Activated B cell treated with CpG ODN at 0.5 μM for 24 hours (primary cell): ENCODE measurements around the gene KLHL2. TPM values are rescaled to one million over a fixed set of nuclear protein-coding genes. Genes with fewer than 3 reads are reported as not detected.

Experiments
- ATAC-seq: fragments of 200-7000 bp; cut with Tn5 transposase; one replicate; pipeline ENCODE4 v1.10.0; 2021; ENCODE audit warnings: low read depth, mild to moderate bottlenecking, moderate library complexity
- CTCF ChIA-PET: fragments of 350-600 bp; sonication (Branson Sonifier 250); formaldehyde crosslinking; loops from one replicate; lab custom pipeline; 2021; ENCODE audit warnings: antibody characterized with exemption; lab: Charles Lee
- POLR2A ChIA-PET: fragments of 350-600 bp; sonication (Branson Sonifier 250); formaldehyde crosslinking; loops from one replicate; lab custom pipeline; 2021; ENCODE audit warnings: antibody characterized with exemption; lab: Charles Lee
- DNase-seq: peaks from one replicate; pipeline ENCODE4 v3.0.0; 2022
- H3K27ac Mint-ChIP-seq: one replicate; pipeline ENCODE4 v1.8.0; 2020; ENCODE audit warnings: mixed read lengths
- H3K27me3 Mint-ChIP-seq: one replicate; pipeline ENCODE4 v1.8.0; 2021; ENCODE audit warnings: mixed read lengths
- H3K36me3 Mint-ChIP-seq: one replicate; pipeline ENCODE4 v1.8.0; 2021; ENCODE audit warnings: low read depth, mixed read lengths
- H3K4me1 Mint-ChIP-seq: one replicate; pipeline ENCODE4 v1.8.0; 2021; ENCODE audit warnings: mixed read lengths
- H3K4me3 Mint-ChIP-seq: one replicate; pipeline ENCODE4 v1.8.0; 2020; ENCODE audit warnings: mild to moderate bottlenecking, mixed read lengths
- H3K9me3 Mint-ChIP-seq: one replicate; pipeline ENCODE4 v1.8.0; 2020; ENCODE audit warnings: mixed read lengths
- CTCF ChIP-seq: fragments of 200-600 bp; IDR thresholded peaks from one replicate; pipeline ENCODE4 v1.8.0; 2022; ENCODE audit warnings: antibody characterized with exemption, mild to moderate bottlenecking
- intact Hi-C: fragments of 100-400 bp; cut with micrococcal nuclease; formaldehyde crosslinking; loops from one replicate; pipeline ENCODE4 v1.15.1; 2024
- total RNA-seq: library from RNA; stranded (reverse); gene quantifications from 2 replicates; pipeline ENCODE4 v1.2.3, GENCODE V29; 2022

KLHL2 gene
- total RNA-seq, 1 donor from 2014 or later, result 21.9 TPM

- ATAC-seq (no peak), DNase-seq (no peak)
- no peaks in the 10 kb centered on the region for H3K4me1 Mint-ChIP-seq
- intact Hi-C loops, result no loop called here
- H3K36me3 Mint-ChIP-seq, result no peaks in the 10 kb centered on the region
- no peak overlapping the region for H3K4me3 Mint-ChIP-seq
- TF ChIP-seq CTCF, result no peak
- H3K27me3 Mint-ChIP-seq, result no peaks in the 10 kb centered on the region
- ChIA-PET POLR2A (no interaction called here), CTCF (no interaction called here)
- H3K9me3 Mint-ChIP-seq, result no peaks in the 10 kb centered on the region
- no peak overlapping the region for H3K27ac Mint-ChIP-seq
These were observed 162.2 kb downstream of the KLHL2 start for GRCh38 chr4:165369522-165369921.

GRCh38 chr4:165370530-165370929 lies 163.2 kb downstream of the KLHL2 start:
- Mint-ChIP-seq H3K9me3 (no peaks in the 10 kb centered on the region), H3K27ac (no peak overlapping the region), H3K4me1 (no peaks in the 10 kb centered on the region), H3K4me3 (no peak overlapping the region), H3K36me3 (no peaks in the 10 kb centered on the region), H3K27me3 (peaks cover 5% of the 10 kb centered on the region)
- no peak for DNase-seq
- no peak for ATAC-seq
- CTCF ChIA-PET, result no interaction called here
- intact Hi-C loops, result no loop called here
- TF ChIP-seq CTCF, result no peak
- POLR2A ChIA-PET, result no interaction called here

Other genes starting within 250 kb of the KLHL2 start
- 2.1 and 3.6 TPM in 2 replicates for gene TRIM61, start 229.9 kb upstream of the KLHL2 start, total RNA-seq
- not detected in 2 replicates for gene TRIM60, start 175.6 kb upstream of the KLHL2 start, total RNA-seq
- gene TRIM75, start 153.7 kb upstream of the KLHL2 start, total RNA-seq, result not detected in 2 replicates
- 17.0 and 19.3 TPM in 2 replicates for gene TMEM192, start 94.7 kb upstream of the KLHL2 start, total RNA-seq
- gene MSMO1, start 120.1 kb downstream of the KLHL2 start, total RNA-seq, result 74.6 and 87.9 TPM in 2 replicates
- not detected in 2 replicates for gene CPE, start 171.4 kb downstream of the KLHL2 start, total RNA-seq